IgD-negative memory B cell (primary cell): Measurements from ENCODE around the gene WDFY2. TPM values are rescaled to one million over a fixed set of nuclear protein-coding genes. Genes with fewer than 3 reads are reported as not detected.

Experiments
- H3K27ac Mint-ChIP-seq, 3 donors: one replicate each; pipeline ENCODE4 v1.8.0; 2020 to 2022; ENCODE audit warnings: mild to moderate bottlenecking in 3 of 3, mixed read lengths in 3 of 3, moderate library complexity in 1 of 3
- H3K27me3 Mint-ChIP-seq: one replicate; pipeline ENCODE4 v1.8.0; 2021; ENCODE audit warnings: mixed read lengths
- H3K36me3 Mint-ChIP-seq: one replicate; pipeline ENCODE4 v1.8.0; 2020; ENCODE audit warnings: mild to moderate bottlenecking, mixed read lengths
- H3K4me1 Mint-ChIP-seq, 3 donors: one replicate each; pipeline ENCODE4 v1.8.0; 2020 to 2022; ENCODE audit warnings: mixed read lengths in 3 of 3, mild to moderate bottlenecking in 1 of 3
- H3K4me3 Mint-ChIP-seq, 4 donors: one replicate each; pipeline ENCODE4 v1.8.0; 2020 to 2022; ENCODE audit warnings: mild to moderate bottlenecking in 4 of 4, mixed read lengths in 4 of 4, moderate library complexity in 3 of 4
- H3K9me3 Mint-ChIP-seq, 3 donors: one replicate each; pipeline ENCODE4 v1.8.0; 2020 to 2021; ENCODE audit warnings: mixed read lengths in 3 of 3, mild to moderate bottlenecking in 1 of 3
- polyA plus RNA-seq: library from polyadenylated mRNA; unstranded; fragments of 300-500 nt; fragmentation: Illumina TruSeq; gene quantifications from one replicate; pipeline ENCODE4 v1.2.3, GENCODE V29; 2021

The WDFY2 gene
- polyA plus RNA-seq, 1 donor from 2014 or later = 6.0 TPM

DNA sequence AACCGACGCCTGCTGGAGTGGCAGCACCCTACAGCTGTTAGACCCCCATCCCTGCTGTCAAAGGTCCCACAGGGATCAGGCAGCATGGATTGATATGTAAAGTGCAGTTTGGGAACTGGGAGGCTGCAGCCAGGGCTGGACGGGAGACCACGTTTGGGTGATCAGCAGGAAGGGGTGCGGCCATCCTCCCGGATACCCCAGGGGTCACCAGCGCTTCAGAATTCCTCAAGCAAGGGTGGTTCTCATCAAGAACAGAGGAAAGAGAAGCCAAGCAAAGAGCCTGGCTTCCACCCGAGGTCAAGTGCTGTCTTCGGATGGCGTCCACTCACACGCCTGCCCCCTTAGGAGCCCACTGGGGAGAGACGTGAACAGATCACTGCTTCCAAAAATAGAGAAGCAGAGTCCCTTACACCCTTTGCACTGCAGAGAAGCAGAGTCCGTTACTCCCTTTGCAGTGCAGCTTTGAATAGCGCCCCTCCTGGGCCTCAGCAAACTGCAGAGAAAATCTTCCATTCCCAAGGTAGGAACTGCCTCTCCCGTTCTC, 184.2 kb downstream of the WDFY2 start:
- H3K4me3 Mint-ChIP-seq = no peak overlapping the region
- no peaks in the 10 kb centered on the region for H3K36me3 Mint-ChIP-seq
- no peaks in the 10 kb centered on the region for H3K9me3 Mint-ChIP-seq
- no peaks in the 10 kb centered on the region for H3K27me3 Mint-ChIP-seq
- peaks cover 21 to 27% (median 23%) of the 10 kb centered on the region in 3 donors for H3K4me1 Mint-ChIP-seq
- H3K27ac Mint-ChIP-seq = peak overlapping the region in 1 of 3 donors; percentile 55

DNA sequence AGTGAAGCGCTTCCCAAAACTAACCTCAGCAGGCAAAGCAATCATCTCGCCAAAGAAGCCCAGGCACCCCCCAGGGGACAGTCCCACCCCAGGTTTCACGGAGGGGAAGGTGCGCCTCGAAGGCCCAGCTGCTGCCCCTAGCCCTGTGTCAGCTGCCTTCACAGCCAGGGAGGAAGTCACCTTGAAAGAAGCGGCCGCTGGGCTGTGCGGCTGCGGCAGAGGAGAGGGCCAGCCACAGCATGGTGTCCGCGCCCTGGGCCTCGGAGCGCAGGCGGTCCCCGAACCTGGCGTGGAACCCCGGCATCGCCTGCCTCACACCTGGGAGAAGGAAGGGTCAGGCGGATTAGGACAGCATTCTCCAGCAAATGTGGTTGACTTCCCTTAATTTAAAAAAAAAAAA, 184.7 kb downstream of the WDFY2 start:
- Mint-ChIP-seq H3K9me3 (no peaks in the 10 kb centered on the region), H3K27me3 (no peaks in the 10 kb centered on the region), H3K4me1 (peaks cover 19 to 25% (median 21%) of the 10 kb centered on the region in 3 donors), H3K4me3 (no peak overlapping the region), H3K27ac (no peak overlapping the region), H3K36me3 (no peaks in the 10 kb centered on the region)

- H3K27me3 Mint-ChIP-seq = no peaks in the 10 kb centered on the region
- H3K36me3 Mint-ChIP-seq = no peaks in the 10 kb centered on the region
- H3K4me1 Mint-ChIP-seq = peaks cover 14 to 19% (median 15%) of the 10 kb centered on the region in 3 donors
- peak overlapping the region in 1 of 3 donors; percentile 39 for H3K27ac Mint-ChIP-seq
- H3K9me3 Mint-ChIP-seq = no peaks in the 10 kb centered on the region
- peak overlapping the region in 1 of 4 donors; percentile 47 for H3K4me3 Mint-ChIP-seq
Measured at GRCh38 chr13:51769455-51770127, 185.3 kb downstream of the WDFY2 start.

GRCh38 chr13:51770160-51770559, 185.9 kb downstream of the WDFY2 start:
- Mint-ChIP-seq H3K4me3 (no peak overlapping the region), H3K27ac (peak overlapping the region in 1 of 3 donors; percentile 14), H3K4me1 (peaks cover 9 to 14% (median 12%) of the 10 kb centered on the region in 3 donors), H3K36me3 (no peaks in the 10 kb centered on the region), H3K9me3 (no peaks in the 10 kb centered on the region), H3K27me3 (no peaks in the 10 kb centered on the region)

GRCh38 chr13:51770681-51771417, 186.6 kb downstream of the WDFY2 start:
- H3K4me3 Mint-ChIP-seq = peak overlapping the region in 1 of 4 donors; percentile 71
- peaks cover 9 to 12% (median 9%) of the 10 kb centered on the region in 3 donors for H3K4me1 Mint-ChIP-seq
- no peaks in the 10 kb centered on the region for H3K27me3 Mint-ChIP-seq
- no peaks in the 10 kb centered on the region for H3K36me3 Mint-ChIP-seq
- H3K27ac Mint-ChIP-seq = peak overlapping the region in 2 of 3 donors; percentile 14 to 74
- H3K9me3 Mint-ChIP-seq = no peaks in the 10 kb centered on the region

GRCh38 chr13:51771418-51772104, 187.3 kb downstream of the WDFY2 start:
- Mint-ChIP-seq H3K4me1 (peaks cover 9 to 12% (median 9%) of the 10 kb centered on the region in 3 donors), H3K27me3 (no peaks in the 10 kb centered on the region), H3K9me3 (no peaks in the 10 kb centered on the region), H3K27ac (peak overlapping the region in 1 of 3 donors; percentile 74), H3K36me3 (no peaks in the 10 kb centered on the region), H3K4me3 (peak overlapping the region in 1 of 4 donors; percentile 71)

DNA sequence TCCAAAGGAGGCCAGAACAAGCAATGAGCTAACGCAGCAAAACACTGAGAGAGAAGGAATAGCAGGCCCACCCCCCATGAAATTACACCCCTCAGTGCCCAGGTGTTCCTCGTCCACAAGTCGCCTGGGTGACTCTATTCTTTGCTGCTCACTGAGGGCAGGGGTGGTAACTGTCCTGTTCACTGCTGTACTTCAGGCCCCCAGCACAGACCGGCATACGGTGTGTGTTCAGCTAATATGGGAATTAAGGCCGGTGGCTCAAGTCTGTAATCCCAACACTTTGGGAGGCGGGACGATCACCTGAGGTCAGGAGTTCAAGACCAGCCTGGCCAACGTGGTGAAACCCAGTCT, 187.8 kb downstream of the WDFY2 start:
- H3K4me3 Mint-ChIP-seq = peak overlapping the region in 1 of 4 donors; percentile 51
- H3K27me3 Mint-ChIP-seq = no peaks in the 10 kb centered on the region
- no peaks in the 10 kb centered on the region for H3K9me3 Mint-ChIP-seq
- no peak overlapping the region for H3K27ac Mint-ChIP-seq
- no peaks in the 10 kb centered on the region for H3K36me3 Mint-ChIP-seq
- H3K4me1 Mint-ChIP-seq = peaks cover 9 to 12% (median 9%) of the 10 kb centered on the region in 3 donors

- Mint-ChIP-seq H3K27ac (peak overlapping the region in 1 of 3 donors; percentile 41), H3K36me3 (no peaks in the 10 kb centered on the region), H3K27me3 (no peaks in the 10 kb centered on the region), H3K4me3 (no peak overlapping the region), H3K9me3 (no peaks in the 10 kb centered on the region), H3K4me1 (peaks cover 9 to 12% (median 9%) of the 10 kb centered on the region in 3 donors)
Measured at GRCh38 chr13:51772781-51773180, 188.5 kb downstream of the WDFY2 start.

DNA sequence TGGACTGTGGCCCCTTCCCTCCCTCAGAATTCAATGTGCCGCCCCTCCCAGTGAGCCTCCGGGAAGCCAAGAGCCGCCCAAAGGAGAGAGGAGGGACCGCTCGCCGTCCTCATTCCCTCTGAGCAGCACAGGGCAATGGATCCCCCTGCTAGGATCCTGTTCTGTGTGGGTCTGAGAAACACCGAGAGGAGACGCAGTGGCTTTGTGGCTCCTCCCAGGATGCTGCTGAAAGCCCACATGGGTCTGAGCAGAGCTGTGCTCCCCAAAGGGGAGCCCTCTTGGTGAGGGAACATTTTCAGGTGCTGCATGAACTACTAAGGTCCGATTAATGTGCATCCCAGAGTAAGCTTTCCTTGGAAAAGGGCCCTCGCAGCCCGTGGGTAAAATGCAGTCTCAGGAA, 189.3 kb downstream of the WDFY2 start:
- H3K9me3 Mint-ChIP-seq = no peaks in the 10 kb centered on the region
- no peak overlapping the region for H3K4me3 Mint-ChIP-seq
- peak overlapping the region in 1 of 3 donors; percentile 46 for H3K27ac Mint-ChIP-seq
- H3K4me1 Mint-ChIP-seq = peaks cover 9 to 12% (median 9%) of the 10 kb centered on the region in 3 donors
- no peaks in the 10 kb centered on the region for H3K27me3 Mint-ChIP-seq
- no peaks in the 10 kb centered on the region for H3K36me3 Mint-ChIP-seq

DNA sequence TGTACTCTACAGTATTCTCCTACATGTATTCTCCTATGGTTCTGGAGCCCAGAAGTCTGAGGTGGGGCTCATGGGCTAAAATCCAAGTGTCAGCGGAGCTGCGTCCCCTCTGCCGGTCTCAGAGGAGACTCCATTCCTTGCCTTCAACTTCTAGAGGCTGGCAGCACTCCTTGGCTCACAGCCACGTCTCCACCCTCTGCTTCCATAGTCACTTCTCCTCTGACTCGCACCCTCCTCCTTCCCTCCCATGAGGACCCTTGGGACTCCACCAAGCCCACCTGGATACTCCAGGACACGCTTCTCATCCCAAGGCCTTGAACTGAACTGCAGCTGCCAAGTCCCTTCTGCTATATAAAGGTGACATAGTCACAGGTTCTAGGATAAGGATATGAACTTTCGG, 191.9 kb downstream of the WDFY2 start:
- H3K4me3 Mint-ChIP-seq = no peak overlapping the region
- H3K36me3 Mint-ChIP-seq = no peaks in the 10 kb centered on the region
- H3K4me1 Mint-ChIP-seq = peaks cover 3 to 7% (median 5%) of the 10 kb centered on the region in 3 donors
- no peaks in the 10 kb centered on the region for H3K27me3 Mint-ChIP-seq
- peak overlapping the region in 2 of 3 donors; percentile 31 to 78 for H3K27ac Mint-ChIP-seq
- peaks cover 0 to 1% (median 0%) of the 10 kb centered on the region in 3 donors for H3K9me3 Mint-ChIP-seq

DNA sequence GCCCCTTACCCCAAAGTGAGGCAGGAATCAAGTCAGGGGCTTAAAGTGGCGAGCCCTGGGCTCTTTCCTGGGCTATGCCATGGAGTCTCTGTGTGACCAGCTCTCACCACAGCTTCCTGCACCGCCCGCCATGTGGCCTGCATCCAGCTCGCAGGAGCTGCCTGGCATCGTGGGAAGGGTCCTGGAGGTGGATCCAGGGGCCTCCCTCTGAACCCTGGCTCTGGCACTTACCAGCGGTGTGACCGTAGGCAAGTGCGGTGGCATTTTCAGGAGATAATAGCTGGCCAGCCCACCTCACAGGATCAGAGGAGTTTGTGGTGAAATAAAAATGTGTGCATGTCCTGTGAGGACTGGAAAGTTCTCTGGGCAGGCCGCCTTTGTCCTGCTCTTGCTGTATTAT, 193.7 kb downstream of the WDFY2 start:
- H3K4me3 Mint-ChIP-seq = no peak overlapping the region
- no peaks in the 10 kb centered on the region for H3K36me3 Mint-ChIP-seq
- H3K9me3 Mint-ChIP-seq = peaks cover 0 to 1% (median 0%) of the 10 kb centered on the region in 3 donors
- H3K4me1 Mint-ChIP-seq = peaks cover 10 to 13% (median 11%) of the 10 kb centered on the region in 3 donors
- no peaks in the 10 kb centered on the region for H3K27me3 Mint-ChIP-seq
- H3K27ac Mint-ChIP-seq = no peak overlapping the region

DNA sequence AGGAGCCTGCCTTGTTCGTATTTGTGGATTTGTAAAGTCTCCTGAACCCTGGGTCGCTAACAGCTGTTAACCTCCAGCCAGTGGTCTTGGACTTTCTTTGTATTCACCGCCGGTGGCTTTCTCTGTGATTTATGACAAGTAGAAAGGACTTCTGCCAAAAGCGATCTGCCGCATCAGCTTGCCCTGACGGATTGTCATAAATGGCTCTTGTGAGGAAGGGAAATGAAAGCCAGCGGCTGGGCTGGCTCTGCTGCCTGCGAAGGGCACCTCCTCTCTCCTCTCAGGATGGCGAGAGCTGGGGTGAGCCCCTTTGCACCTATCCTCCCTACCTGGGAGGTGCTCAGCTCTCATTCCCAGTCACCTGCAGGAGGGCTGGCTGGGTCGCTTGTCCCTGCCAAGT, 194.1 kb downstream of the WDFY2 start:
- H3K4me3 Mint-ChIP-seq = no peak overlapping the region
- no peak overlapping the region for H3K27ac Mint-ChIP-seq
- no peaks in the 10 kb centered on the region for H3K36me3 Mint-ChIP-seq
- H3K4me1 Mint-ChIP-seq = peaks cover 10 to 13% (median 11%) of the 10 kb centered on the region in 3 donors
- H3K27me3 Mint-ChIP-seq = no peaks in the 10 kb centered on the region
- H3K9me3 Mint-ChIP-seq = peaks cover 0 to 1% (median 0%) of the 10 kb centered on the region in 3 donors

DNA sequence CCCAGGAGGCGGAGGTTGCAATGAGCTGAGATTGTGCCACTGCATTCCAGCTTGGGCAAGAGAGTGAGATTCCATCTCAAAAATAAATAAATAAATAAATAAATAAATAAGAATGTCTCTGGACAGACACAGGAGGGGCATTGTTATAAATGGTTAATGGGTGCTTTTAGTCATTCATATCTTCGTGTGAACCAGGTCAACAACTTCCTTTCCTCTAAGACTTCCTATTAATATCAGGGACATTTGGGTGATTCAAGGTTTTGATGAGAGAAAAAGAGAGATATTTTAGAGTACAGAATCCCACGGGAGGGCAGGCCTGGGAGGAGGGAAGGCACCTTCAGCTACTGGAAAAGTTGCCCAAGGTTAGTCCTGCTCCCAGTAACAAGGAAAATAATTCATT, 195.8 kb downstream of the WDFY2 start:
- no peak overlapping the region for H3K4me3 Mint-ChIP-seq
- H3K27ac Mint-ChIP-seq = no peak overlapping the region
- H3K9me3 Mint-ChIP-seq = peaks cover 0 to 1% (median 0%) of the 10 kb centered on the region in 3 donors
- H3K27me3 Mint-ChIP-seq = no peaks in the 10 kb centered on the region
- no peaks in the 10 kb centered on the region for H3K36me3 Mint-ChIP-seq
- H3K4me1 Mint-ChIP-seq = peaks cover 10 to 13% (median 11%) of the 10 kb centered on the region in 3 donors

DNA sequence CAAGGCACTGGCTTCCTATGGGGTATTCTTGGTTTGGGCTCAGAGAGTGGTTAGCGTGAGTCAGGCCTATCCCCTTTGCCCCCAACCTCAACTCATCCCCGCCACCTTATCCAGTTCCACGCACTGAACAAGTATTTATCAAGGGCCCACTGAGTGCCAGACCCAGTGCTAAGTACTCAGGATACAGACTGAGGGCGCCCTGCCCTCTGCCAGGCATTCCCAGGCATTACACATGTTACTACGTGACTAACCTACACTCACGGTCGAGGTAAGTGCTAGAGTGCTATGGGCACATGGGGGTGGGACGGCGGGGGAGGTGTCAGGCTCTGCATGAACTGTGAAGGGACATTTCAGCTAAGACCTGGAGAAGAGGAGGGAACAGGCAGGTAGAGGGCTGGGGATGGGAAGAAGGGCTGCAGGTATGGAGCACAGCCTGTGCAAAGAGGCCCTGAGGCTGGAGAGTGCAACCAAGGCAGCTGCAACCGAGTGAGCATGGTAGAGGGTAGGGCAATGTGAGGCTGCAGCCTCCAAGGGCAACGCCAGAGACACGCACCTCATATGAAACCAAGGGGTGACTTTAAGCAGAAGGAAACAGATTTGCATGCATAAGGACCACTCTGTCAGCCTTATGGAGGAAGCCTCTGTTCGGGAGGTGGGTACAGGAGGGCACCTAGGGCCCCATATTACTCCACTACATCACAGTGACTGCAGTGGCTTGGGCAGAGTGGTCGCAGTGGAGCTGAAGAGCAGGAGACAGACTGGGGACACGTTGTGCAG, 197.2 kb downstream of the WDFY2 start:
- Mint-ChIP-seq H3K4me3 (peak overlapping the region in 2 of 4 donors; percentile 26 to 49), H3K4me1 (peaks cover 10 to 13% (median 11%) of the 10 kb centered on the region in 3 donors), H3K27ac (peak overlapping the region in 2 of 3 donors; percentile 47 to 93), H3K9me3 (peaks cover 0 to 1% (median 0%) of the 10 kb centered on the region in 3 donors), H3K27me3 (no peaks in the 10 kb centered on the region), H3K36me3 (no peaks in the 10 kb centered on the region)
